Measurements from ENCODE around the gene CYGB. TPM values are rescaled to one million over a fixed set of nuclear protein-coding genes. Genes with fewer than 3 reads are reported as not detected.
A peak's percentile ranks its signal among the peaks of the same experiment; 100 is the strongest.

CYGB gene
- total RNA-seq, 2 experiments from 2014 or later = not detected

GRCh38 chr17:76499267-76499667 lies 38.2 kb downstream of the CYGB start:
- ChIA-PET CTCF (interaction anchor here (1.2 to 2.0 kb wide), 5 partner anchors 8 to 47 kb away, joined by 4 to 9 read pairs (median 5); partner anchors contain the start of genes AANAT and UBE2O), POLR2A (interaction anchor here (0.7 kb wide), 1 partner anchor 22 kb away, joined by 8 read pairs; no protein-coding TSS in a partner anchor)
- intact Hi-C loops (cut with DNase I, micrococcal nuclease) = no loop called here
- DNase-seq (no peak), ATAC-seq (no peak)
- no peak overlapping the region for H3K27ac Mint-ChIP-seq
- H3K4me3 Mint-ChIP-seq = peak overlapping the region; percentile 87
- H3K4me1 Mint-ChIP-seq = peaks cover 28% of the 10 kb centered on the region
- H3K9me3 Mint-ChIP-seq (ENCODE audit: low read depth) = no peaks in the 10 kb centered on the region
- H3K27me3 Mint-ChIP-seq = no peaks in the 10 kb centered on the region
- peaks cover 2% of the 10 kb centered on the region for H3K36me3 Mint-ChIP-seq (ENCODE audit: low read depth)

GRCh38 chr17:76498876-76499251 lies 38.6 kb downstream of the CYGB start:
- DNase-seq = no peak
- CTCF ChIA-PET = interaction anchor here (1.1 to 2.0 kb wide), 4 partner anchors 9 to 46 kb away, joined by 4 to 9 read pairs (median 6); partner anchors contain the start of genes AANAT and UBE2O
- Mint-ChIP-seq H3K4me1 (peaks cover 30% of the 10 kb centered on the region), H3K36me3 (ENCODE audit: low read depth) (peaks cover 2% of the 10 kb centered on the region), H3K27me3 (no peaks in the 10 kb centered on the region), H3K9me3 (ENCODE audit: low read depth) (no peaks in the 10 kb centered on the region), H3K4me3 (no peak overlapping the region), H3K27ac (peak overlapping the region; percentile 13)
- POLR2A ChIA-PET = interaction anchor here (0.7 kb wide), 1 partner anchor 22 kb away, joined by 8 read pairs; no protein-coding TSS in a partner anchor
- ATAC-seq = no peak
- intact Hi-C loops (cut with DNase I, micrococcal nuclease) = no loop called here

- CTCF ChIA-PET = interaction anchor here (0.5 to 1.6 kb wide), 4 partner anchors 9 to 434 kb away, joined by 3 to 5 read pairs (median 4); no protein-coding TSS in a partner anchor
- POLR2A ChIA-PET = no interaction called here
These were observed 39.3 kb downstream of the CYGB start for GRCh38 chr17:76497979-76498875.

GRCh38 chr17:76497699-76497978 lies 39.9 kb downstream of the CYGB start:
- H3K4me1 Mint-ChIP-seq = peaks cover 43% of the 10 kb centered on the region
- H3K4me3 Mint-ChIP-seq = no peak overlapping the region
- CTCF ChIA-PET = interaction anchor here (0.5 to 1.6 kb wide), 2 partner anchors 10 to 321 kb away, joined by 3 to 5 read pairs; no protein-coding TSS in a partner anchor

More at GRCh38 chr17:76497979-76498875, 39.3 kb downstream of the CYGB start:
- peaks cover 2% of the 10 kb centered on the region for H3K36me3 Mint-ChIP-seq (ENCODE audit: low read depth)
- no peak for ATAC-seq
- peaks cover 37% of the 10 kb centered on the region for H3K4me1 Mint-ChIP-seq
- no peak for DNase-seq
- H3K27ac Mint-ChIP-seq = peak overlapping the region; percentile 13
- H3K4me3 Mint-ChIP-seq = no peak overlapping the region
- intact Hi-C loops (cut with DNase I, micrococcal nuclease) = no loop called here
- H3K27me3 Mint-ChIP-seq = no peaks in the 10 kb centered on the region
- no peaks in the 10 kb centered on the region for H3K9me3 Mint-ChIP-seq (ENCODE audit: low read depth)

GRCh38 chr17:76496464-76496863 lies 41.0 kb downstream of the CYGB start:
- ATAC-seq = no peak
- no peaks in the 10 kb centered on the region for H3K27me3 Mint-ChIP-seq
- DNase-seq = no peak

More at GRCh38 chr17:76497699-76497978, 39.9 kb downstream of the CYGB start:
- intact Hi-C loops (cut with DNase I, micrococcal nuclease) = no loop called here
- POLR2A ChIA-PET = no interaction called here
- Mint-ChIP-seq H3K36me3 (ENCODE audit: low read depth) (peaks cover 2% of the 10 kb centered on the region), H3K27ac (no peak overlapping the region), H3K27me3 (no peaks in the 10 kb centered on the region), H3K9me3 (ENCODE audit: low read depth) (no peaks in the 10 kb centered on the region)
- DNase-seq (no peak), ATAC-seq (no peak)

GRCh38 chr17:76495663-76496400 lies 41.7 kb downstream of the CYGB start:
- peaks cover 2% of the 10 kb centered on the region for H3K36me3 Mint-ChIP-seq (ENCODE audit: low read depth)
- no peaks in the 10 kb centered on the region for H3K9me3 Mint-ChIP-seq (ENCODE audit: low read depth)
- ChIA-PET POLR2A (no interaction called here), CTCF (interaction anchor here (0.7 to 1.5 kb wide), 2 partner anchors 11 to 249 kb away, joined by 3 to 4 read pairs; no protein-coding TSS in a partner anchor)
- H3K27ac Mint-ChIP-seq = no peak overlapping the region
- intact Hi-C loops (cut with DNase I, micrococcal nuclease) = no loop called here
- H3K27me3 Mint-ChIP-seq = no peaks in the 10 kb centered on the region
- no peak overlapping the region for H3K4me3 Mint-ChIP-seq
- no peak for ATAC-seq
- H3K4me1 Mint-ChIP-seq = peaks cover 48% of the 10 kb centered on the region
- no peak for DNase-seq

More at GRCh38 chr17:76496464-76496863, 41.0 kb downstream of the CYGB start:
- ChIA-PET POLR2A (no interaction called here), CTCF (interaction anchor here (0.7 to 1.5 kb wide), 2 partner anchors 11 to 249 kb away, joined by 3 to 4 read pairs; no protein-coding TSS in a partner anchor)
- Mint-ChIP-seq H3K36me3 (ENCODE audit: low read depth) (peaks cover 2% of the 10 kb centered on the region), H3K9me3 (ENCODE audit: low read depth) (no peaks in the 10 kb centered on the region), H3K4me1 (peaks cover 48% of the 10 kb centered on the region), H3K4me3 (no peak overlapping the region), H3K27ac (no peak overlapping the region)
- intact Hi-C loops (cut with DNase I, micrococcal nuclease) = no loop called here

GRCh38 chr17:76493505-76494167 lies 43.9 kb downstream of the CYGB start:
- peak; percentile 10 for ATAC-seq
- Mint-ChIP-seq H3K36me3 (ENCODE audit: low read depth) (peaks cover 2% of the 10 kb centered on the region), H3K9me3 (ENCODE audit: low read depth) (no peaks in the 10 kb centered on the region), H3K27me3 (no peaks in the 10 kb centered on the region), H3K4me1 (peaks cover 37% of the 10 kb centered on the region), H3K4me3 (peak overlapping the region; percentile 48), H3K27ac (peak overlapping the region; percentile 81)
- intact Hi-C loops (cut with DNase I, micrococcal nuclease) = loop anchor here in 1 of 2 experiments (1.0 kb wide), 1 partner anchor 8 kb away; the partner anchor contains the start of gene RHBDF2
- peak; percentile 35 for DNase-seq
- CTCF ChIA-PET = interaction anchor here (0.5 to 2.7 kb wide), 12 partner anchors 8 to 891 kb away, joined by 3 to 14 read pairs (median 6); partner anchors contain the start of gene AANAT
- POLR2A ChIA-PET = interaction anchor here (0.6 to 1.1 kb wide), 2 partner anchors 14 to 1437 kb away, joined by 3 to 4 read pairs; no protein-coding TSS in a partner anchor

- Mint-ChIP-seq H3K9me3 (ENCODE audit: low read depth) (no peaks in the 10 kb centered on the region), H3K27me3 (no peaks in the 10 kb centered on the region), H3K36me3 (ENCODE audit: low read depth) (peaks cover 2% of the 10 kb centered on the region), H3K27ac (peak overlapping the region; percentile 81), H3K4me1 (peaks cover 34% of the 10 kb centered on the region), H3K4me3 (peak overlapping the region; percentile 48)
- peak; percentile 80 for ATAC-seq
- intact Hi-C loops (cut with DNase I, micrococcal nuclease) = loop anchor here in 1 of 2 experiments (1.0 kb wide), 1 partner anchor 8 kb away; the partner anchor contains the start of gene RHBDF2
- peak; percentile 78 for DNase-seq
- ChIA-PET CTCF (interaction anchor here (0.7 to 2.7 kb wide), 12 partner anchors 9 to 891 kb away, joined by 3 to 14 read pairs (median 6); partner anchors contain the start of gene AANAT), POLR2A (interaction anchor here (0.6 to 1.1 kb wide), 2 partner anchors 14 to 64 kb away, joined by 3 read pairs; no protein-coding TSS in a partner anchor)
These were observed 44.5 kb downstream of the CYGB start for GRCh38 chr17:76492989-76493501.

- intact Hi-C loops (cut with DNase I, micrococcal nuclease) = no loop called here
- Mint-ChIP-seq H3K9me3 (ENCODE audit: low read depth) (no peaks in the 10 kb centered on the region), H3K36me3 (ENCODE audit: low read depth) (peaks cover 6% of the 10 kb centered on the region), H3K4me1 (peaks cover 31% of the 10 kb centered on the region), H3K27ac (peak overlapping the region; percentile 81), H3K4me3 (peak overlapping the region; percentile 48), H3K27me3 (no peaks in the 10 kb centered on the region)
- DNase-seq (peak; percentile 52), ATAC-seq (peak; percentile 47)
- ChIA-PET POLR2A (interaction anchor here (0.6 to 1.1 kb wide), 2 partner anchors 15 to 65 kb away, joined by 3 read pairs; no protein-coding TSS in a partner anchor), CTCF (interaction anchor here (0.6 to 2.7 kb wide), 15 partner anchors 7 to 132 kb away, joined by 3 to 14 read pairs (median 6); partner anchors contain the start of genes AANAT and UBE2O)
These were observed 45.2 kb downstream of the CYGB start for GRCh38 chr17:76492123-76492988.
